HG03558 (cell line): Measurements from ENCODE around the gene TSEN15.
"Not testable (repeated sequence)": the region's sequence is repeated elsewhere in the genome, so short reads cannot be mapped to it uniquely, and the experiment has no call there.

Experiments
- ATAC-seq: cut with Tn5 transposase; IDR thresholded peaks from one replicate; pipeline ENCODE4 v1.9.1; 2021; ENCODE audit warnings: moderate number of reproducible peaks; ENCODE audit not compliant: unreplicated experiment; ENCODE audit errors: extremely low read depth

TSEN15 gene

DNA sequence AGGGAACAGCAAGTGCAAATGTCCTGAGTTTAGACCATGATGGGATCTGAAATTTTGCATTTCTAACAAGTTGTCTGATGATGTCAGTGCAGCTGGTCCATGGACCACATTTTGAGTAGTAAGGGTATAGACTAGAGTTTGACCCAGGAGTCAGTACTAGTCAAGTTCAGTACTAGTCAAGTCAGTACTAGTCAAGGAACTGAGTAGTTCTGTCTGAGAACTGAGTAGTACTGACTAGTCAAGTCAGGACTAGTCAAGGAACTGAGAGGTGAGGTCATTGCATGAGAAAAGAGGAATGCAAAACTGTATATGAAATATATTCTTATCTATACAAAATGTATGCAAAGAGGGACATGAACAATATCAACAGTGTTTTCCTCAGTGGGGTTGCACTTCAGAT is 34.1 kb downstream of the TSEN15 start:
- ATAC-seq: no peak

DNA sequence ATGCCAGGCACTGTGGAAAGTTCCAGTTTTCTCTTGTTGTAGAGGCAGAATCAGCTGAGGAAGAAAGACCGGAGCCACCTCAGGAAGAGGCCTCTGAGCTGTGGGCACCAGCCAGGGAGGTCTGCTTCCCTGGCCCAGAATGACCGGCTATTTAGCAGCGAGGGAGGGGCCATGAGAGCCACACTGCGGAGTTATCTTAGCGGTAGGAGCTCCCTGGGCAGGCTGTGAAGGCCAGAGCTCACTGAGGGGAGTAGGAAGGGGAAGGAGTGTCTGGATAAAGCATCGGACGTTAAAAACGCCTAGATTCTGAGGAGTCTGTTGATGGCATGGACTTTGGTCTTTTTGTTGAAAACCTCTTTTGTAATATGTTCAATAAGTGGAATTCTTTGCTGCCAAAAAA is 36.5 kb downstream of the TSEN15 start:
- ATAC-seq: no peak

DNA sequence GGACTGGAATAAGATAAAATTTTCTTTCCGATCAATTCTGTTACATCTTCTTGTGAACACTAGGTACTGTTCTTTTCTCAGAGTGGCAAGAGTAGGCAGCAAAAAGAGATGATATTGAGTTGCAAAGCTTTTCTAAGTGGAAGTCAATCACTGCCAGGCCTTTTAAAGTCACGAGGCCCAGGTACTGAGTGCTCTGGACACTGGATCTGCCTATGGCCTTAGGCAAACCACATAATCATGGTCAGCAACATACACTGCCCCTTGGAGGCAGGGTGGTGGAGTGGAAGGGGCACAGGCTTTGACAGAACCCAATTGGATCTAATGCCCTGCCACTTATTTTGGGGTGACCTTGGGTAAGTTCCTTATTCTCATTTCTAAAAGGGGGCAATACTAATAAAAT is 41.5 kb downstream of the TSEN15 start:
- ATAC-seq: no peak

DNA sequence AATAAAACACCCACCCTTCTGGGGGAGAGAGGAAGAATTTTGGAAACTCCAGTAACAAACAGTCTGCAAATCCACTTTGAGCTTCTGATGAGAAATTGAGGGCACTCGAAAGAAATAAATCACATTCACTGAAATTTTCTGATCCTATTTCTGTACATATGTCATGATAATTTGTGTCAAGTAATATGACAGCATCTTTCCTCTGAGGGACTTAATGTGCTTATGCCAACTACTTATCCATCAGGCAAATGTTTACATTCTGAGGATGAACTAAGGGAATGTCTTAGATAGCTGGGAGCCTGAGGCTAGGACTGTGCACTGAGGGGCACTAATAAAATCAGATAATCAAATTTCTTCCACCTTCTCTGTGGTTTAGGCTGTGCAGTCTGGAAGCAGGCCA is 44.5 kb downstream of the TSEN15 start:
- ATAC-seq: no peak

DNA sequence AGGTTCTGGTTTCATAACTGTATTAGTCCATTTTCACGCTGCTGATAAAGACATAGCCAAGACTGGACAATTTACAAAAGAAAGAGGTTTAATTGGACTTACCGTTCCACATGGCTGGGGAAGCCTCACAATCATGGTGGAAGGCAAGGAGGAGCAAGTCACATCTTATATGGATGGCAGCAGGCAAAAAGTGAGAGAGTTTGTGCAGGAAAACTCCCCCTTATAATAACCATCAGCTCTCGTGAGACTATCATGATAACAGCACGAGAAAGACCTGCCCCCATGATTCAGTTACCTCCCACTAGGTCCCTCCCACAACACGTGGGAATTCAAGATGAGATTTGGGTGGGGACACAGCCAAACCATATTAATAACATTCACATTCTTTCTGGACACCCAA is 45.0 kb downstream of the TSEN15 start:
- not testable (repeated sequence) for ATAC-seq

DNA sequence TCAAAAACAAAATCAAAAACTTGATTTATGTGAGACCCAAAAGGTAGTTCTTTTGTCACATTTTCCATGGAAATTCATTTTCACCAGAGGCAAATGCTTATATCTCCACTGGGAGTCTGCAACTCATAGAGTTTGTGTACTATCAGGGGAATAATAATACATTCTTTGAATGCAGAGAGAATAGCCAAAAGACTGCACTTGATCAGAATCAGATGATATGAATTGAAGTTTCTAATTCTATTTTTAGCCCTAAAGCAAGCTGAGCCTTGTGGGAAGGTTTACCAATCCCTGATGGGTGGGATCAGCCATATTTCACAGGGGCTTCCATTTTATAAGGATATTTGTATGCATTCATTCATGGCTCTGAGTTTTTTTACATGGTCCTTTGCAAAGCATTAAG is 49.6 kb downstream of the TSEN15 start:
- ATAC-seq: no peak

DNA sequence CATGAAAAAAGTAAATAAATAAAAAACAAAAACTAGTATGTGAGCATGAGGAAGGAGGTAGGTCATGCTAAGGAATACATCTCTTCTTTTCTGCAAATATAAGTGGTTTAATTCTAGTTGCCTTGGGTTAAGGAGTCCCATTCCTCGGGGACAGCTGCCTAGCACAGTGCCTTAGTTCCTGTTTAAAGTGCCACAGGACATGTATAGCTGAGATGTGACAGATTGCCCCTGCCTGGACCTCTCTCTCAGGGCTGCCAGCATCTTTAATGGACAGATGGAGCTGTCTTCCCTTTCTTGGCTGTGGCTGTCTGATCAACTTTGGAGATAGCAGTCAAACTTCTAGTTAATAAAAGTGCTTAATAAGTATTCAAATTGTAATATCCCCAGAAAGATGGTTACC is 50.0 kb downstream of the TSEN15 start:
- no peak for ATAC-seq

DNA sequence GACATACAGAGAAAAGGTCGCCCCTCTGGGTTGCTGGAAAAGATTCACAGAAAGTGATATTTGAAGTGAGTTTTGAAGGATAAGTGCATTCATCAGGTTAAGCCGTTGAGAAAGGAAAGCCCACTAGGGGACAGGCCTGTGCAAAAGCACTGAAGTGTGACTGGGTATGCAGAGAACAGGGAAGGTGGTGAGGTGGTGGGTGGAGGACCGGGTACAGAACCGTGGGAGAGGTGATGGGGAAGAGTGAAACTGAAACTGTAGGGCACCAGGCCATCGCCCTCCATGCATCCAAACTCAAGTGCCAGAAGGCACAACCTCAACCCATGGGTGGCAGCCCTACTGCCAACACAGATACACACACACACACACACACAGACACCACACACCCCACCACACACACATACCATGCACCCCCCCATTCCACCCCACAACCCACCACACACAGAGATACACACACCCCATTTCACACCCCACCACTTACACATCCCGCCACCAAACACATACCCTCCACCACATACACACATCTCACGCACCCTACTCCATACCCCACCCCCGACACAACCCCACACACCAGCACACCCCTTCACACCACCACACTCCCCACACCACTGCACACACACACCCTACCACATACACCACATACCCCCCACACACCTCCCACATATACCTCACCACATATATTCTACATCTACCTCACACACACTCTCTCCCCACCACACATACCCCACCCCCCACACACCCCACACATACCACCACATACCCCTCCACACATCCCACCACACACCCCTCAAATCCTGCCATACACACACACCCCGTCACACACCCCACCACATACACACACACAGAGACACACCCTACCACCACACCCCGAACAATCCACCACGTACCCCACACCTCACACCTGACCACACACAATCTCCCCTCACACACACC is 59.0 kb downstream of the TSEN15 start:
- no peak for ATAC-seq

DNA sequence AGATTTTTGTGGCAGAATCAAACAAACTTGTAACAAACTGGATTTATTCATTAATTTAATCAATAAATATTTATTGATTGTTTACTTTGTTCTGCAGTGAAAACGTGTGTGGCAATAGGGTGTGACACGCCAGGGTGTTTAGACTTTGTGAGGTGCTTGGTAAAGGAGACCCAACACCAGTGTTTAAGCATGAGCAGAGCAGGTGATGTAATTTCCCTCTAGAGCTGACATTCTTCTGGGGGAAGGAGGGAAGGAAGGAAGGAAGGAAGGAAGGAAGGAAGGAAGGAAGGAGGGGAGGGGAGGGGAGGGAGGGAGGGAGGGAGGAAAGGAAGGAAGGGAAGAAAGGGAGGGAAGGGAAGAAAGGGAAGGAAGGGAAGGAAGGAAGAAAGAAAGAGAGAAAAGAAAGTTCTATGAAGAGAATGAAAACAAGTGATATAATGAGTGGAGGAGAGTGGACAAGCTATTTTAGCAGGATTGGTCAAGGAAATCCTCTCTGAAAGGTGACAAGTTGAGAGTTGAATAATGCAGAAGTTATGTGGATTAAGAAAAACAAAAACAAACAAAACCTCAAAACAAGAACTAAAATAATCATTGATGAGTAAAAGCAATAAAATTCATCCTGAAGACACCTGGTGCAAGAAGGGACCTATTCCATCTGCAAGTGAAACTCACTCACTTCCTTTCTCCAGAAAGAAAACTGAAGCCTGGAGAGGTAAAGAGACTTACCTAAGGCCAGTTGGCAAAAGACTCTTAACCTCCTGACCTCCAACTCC is 60.8 kb downstream of the TSEN15 start:
- no peak for ATAC-seq

DNA sequence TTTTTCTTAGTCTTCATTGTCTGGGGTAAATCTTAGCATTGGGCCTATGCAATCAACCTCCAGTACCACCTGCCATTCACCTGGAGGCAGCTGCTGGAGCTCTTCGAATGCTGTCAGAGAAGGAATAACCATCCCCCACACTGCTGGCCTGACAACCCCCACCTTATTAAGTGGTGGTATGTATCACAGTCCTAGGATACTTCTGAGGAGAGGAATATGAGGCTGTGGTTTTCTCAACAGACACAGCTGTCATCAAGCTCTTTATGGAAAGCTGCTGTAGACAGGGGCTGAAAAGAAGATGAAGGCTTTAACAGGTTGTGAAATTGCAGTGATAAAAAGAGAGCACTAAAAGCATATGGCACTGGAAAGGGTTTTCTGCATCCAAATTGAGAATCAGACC is 61.7 kb downstream of the TSEN15 start:
- ATAC-seq: no peak

DNA sequence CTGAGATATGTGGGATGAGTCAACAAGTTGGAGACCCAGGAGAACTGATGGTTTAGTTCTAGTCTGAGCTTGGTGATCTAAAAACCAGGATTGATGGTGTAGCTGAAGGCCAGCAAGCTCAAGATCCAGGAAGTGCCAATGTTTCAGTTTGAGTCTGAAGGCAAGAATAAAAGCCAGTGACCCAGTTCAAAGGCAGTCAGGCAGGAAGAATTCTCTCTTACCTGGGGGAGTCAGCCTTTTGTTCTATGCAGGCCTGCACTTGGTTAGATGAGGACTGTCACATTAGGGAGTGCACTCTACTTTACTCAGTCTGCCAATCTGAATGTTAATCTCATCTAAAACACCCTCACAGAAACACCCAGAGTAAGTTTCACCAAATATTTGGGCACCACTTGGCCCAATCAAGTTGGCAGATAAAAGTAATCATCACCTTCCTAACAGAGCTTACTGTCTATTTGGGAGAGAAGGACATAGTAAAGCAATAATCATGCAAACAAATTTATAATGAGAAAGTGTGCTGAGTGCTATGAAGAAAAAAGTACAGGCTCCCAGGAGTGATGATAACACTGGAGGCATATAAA is 63.4 kb downstream of the TSEN15 start:
- no peak for ATAC-seq

DNA sequence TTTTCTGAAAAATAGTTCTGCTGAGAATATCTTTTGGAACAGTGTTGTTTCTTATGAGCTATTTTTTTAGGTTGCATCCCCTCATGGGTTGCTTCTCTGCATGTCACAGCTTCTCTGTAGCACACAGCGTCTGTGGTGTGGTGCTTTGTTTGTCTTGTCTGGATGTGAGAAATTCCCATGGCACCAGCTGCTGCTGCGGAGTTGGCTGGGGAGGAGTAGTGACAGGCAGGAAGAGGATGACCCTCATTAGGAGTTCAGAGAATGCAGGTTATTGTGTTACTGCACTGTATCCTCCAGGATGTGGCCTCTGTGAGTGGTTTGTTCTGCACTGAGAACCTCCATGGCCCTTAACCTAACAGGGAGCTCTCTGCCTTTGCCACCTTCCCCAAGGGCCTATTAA is 64.8 kb downstream of the TSEN15 start:
- ATAC-seq: no peak

DNA sequence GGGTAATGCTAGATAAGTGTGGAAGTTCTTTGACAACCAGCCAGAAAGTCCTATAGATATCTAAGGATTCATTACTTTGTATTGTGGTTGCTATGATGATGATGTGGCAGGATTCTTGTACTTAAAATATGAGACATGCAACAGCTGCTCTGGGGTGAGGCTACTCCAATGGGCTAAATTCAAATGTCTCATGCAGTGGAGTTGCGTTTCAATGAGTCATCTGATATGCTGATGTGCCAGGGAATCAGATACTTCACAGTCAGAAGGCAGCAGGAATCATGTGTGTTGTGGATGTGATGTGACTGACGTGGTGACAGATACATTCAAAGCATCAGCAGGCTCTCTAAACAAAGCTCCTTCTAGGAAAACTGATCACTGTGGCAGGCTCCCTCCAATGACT is 66.5 kb downstream of the TSEN15 start:
- no peak for ATAC-seq
